Measurements from ENCODE around the gene WDR1. TPM values are rescaled to one million over a fixed set of nuclear protein-coding genes. Genes with fewer than 3 reads are reported as not detected.

The WDR1 gene
- total and polyA plus RNA-seq, 2 donors (not counting 3 experiments of a cell fraction or from before 2014, with no cell fraction given): 590 to 660 TPM

DNA sequence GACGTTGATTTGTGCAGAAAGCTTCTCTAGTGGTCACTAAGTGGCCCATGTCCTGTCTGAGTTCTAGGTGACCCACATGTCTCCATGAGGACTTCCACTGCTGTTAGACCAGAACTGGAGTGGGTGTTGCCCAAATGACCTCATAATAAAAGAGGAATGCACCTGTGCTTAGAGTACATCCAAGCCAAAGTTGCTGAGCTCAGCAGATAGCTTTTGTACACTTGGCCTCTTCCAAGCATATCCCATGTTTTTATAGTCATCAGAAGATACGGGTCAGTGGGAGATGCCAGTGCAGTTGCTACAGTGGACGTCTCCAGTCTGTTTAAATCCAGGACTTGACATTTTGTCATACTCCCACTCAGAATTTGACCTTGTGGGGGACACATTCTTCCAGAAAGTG is 37.6 kb upstream of the WDR1 start:
- H3K9me3 ChIP-seq (replicated peaks; ENCODE audit: control insufficient read depth, insufficient read depth, low read length): no peaks in the 10 kb centered on the region
- no peak overlapping the region for H3K4me2 ChIP-seq (ENCODE audit: insufficient read depth, low read length)
- no peaks in the 10 kb centered on the region for H3K36me3 ChIP-seq (ENCODE audit: control insufficient read depth in 2 of 2, extremely low read depth in 1 of 2, insufficient read depth in 2 of 2, low read length in 2 of 2)
- no peak overlapping the region for H2AFZ ChIP-seq (ENCODE audit: low read depth, low read length)
- no peak for FAIRE-seq
- POLR2A ChIA-PET: no interaction called here
- no peaks in the 10 kb centered on the region for H4K20me1 ChIP-seq (replicated peaks; ENCODE audit: control insufficient read depth, extremely low read depth, insufficient read depth, low read length)
- no TSS peak for BruUV-seq (replicated peaks)
- intact Hi-C loops (cut with micrococcal nuclease): no loop called here
- no peak for TF ChIP-seq FOS (IDR thresholded peaks at IDR 0.05; ENCODE audit: borderline replicate concordance, insufficient read depth, low read length)
- TF ChIP-seq, protein P1, sequence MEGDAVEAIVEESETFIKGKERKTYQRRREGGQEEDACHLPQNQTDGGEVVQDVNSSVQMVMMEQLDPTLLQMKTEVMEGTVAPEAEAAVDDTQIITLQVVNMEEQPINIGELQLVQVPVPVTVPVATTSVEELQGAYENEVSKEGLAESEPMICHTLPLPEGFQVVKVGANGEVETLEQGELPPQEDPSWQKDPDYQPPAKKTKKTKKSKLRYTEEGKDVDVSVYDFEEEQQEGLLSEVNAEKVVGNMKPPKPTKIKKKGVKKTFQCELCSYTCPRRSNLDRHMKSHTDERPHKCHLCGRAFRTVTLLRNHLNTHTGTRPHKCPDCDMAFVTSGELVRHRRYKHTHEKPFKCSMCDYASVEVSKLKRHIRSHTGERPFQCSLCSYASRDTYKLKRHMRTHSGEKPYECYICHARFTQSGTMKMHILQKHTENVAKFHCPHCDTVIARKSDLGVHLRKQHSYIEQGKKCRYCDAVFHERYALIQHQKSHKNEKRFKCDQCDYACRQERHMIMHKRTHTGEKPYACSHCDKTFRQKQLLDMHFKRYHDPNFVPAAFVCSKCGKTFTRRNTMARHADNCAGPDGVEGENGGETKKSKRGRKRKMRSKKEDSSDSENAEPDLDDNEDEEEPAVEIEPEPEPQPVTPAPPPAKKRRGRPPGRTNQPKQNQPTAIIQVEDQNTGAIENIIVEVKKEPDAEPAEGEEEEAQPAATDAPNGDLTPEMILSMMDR (IDR thresholded peaks at IDR 0.05; ENCODE audit: extremely low read depth in 1 of 2, insufficient read depth in 1 of 2, low read depth in 1 of 2, low read length in 2 of 2): no peak
- TF ChIP-seq EZH2 (IDR thresholded peaks at IDR 0.05; ENCODE audit: borderline replicate concordance, low read depth, low read length, severe bottlenecking): no peak
- TF ChIP-seq POLR2A (IDR thresholded peaks at IDR 0.05; ENCODE audit: low read depth, low read length): no peak
- TF ChIP-seq, protein P2, sequence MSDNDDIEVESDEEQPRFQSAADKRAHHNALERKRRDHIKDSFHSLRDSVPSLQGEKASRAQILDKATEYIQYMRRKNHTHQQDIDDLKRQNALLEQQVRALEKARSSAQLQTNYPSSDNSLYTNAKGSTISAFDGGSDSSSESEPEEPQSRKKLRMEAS (IDR thresholded peaks at IDR 0.05; ENCODE audit: insufficient read depth, insufficient read length): no peak
- TF ChIP-seq POLR2AphosphoS5 (IDR thresholded peaks at IDR 0.05; ENCODE audit: insufficient read depth, low read depth, low read length): no peak
- TF ChIP-seq MYC (IDR thresholded peaks at IDR 0.05; ENCODE audit: low read depth, low read length): no peak
- TF ChIP-seq JUN (IDR thresholded peaks at IDR 0.05; ENCODE audit: borderline replicate concordance, insufficient read depth, insufficient read length, low read depth): no peak
- TF ChIP-seq GATA2 (IDR thresholded peaks at IDR 0.05; ENCODE audit: insufficient read depth, insufficient read length, low read depth, low read length): no peak
- H3K4me3 ChIP-seq (replicated peaks in 1 of 3; ENCODE audit: insufficient read depth in 1 of 3, low read depth in 1 of 3, low read length in 3 of 3): no peak overlapping the region
- peaks cover 6 to 13% of the 10 kb centered on the region in 2 experiments for H3K27me3 ChIP-seq (ENCODE audit: control insufficient read depth in 2 of 2, insufficient read depth in 2 of 2, low read length in 2 of 2)
- H3K79me2 ChIP-seq (ENCODE audit: control insufficient read depth, insufficient read depth, low read length): no peaks in the 10 kb centered on the region
- dilution Hi-C loops (cut with MboI; ENCODE audit: extremely low pct_ligation_motif_present, low sequenced_read_pairs): loop anchor here (25.0 kb wide), 1 partner anchor 383 kb away; no protein-coding TSS in a partner anchor
- CTCF ChIA-PET: interaction anchor here (1.2 to 2.6 kb wide), 5 partner anchors 11 to 384 kb away, joined by 3 to 13 read pairs (median 6); no protein-coding TSS in a partner anchor
- H3K9me1 ChIP-seq (replicated peaks; ENCODE audit: control insufficient read depth, extremely low read depth, insufficient read depth, low read length): no peaks in the 10 kb centered on the region
- no peak overlapping the region for H3K27ac ChIP-seq (ENCODE audit: insufficient read depth, low read depth, low read length)
- no peaks in the 10 kb centered on the region for H3K4me1 ChIP-seq (ENCODE audit: control insufficient read depth, extremely low read depth, insufficient read depth, low read length)
- no peak overlapping the region for H3K9ac ChIP-seq (replicated peaks; ENCODE audit: extremely low read depth, insufficient read depth, low read length)
- no peak for DNase-seq (ENCODE audit: low read depth, low spot score)
